GM19468 (cell line): Measurements from ENCODE around the gene KCNQ1.

ENCODE experiments used
- ATAC-seq: cut with Tn5 transposase; IDR thresholded peaks from one replicate; pipeline ENCODE4 v1.9.1; 2021; ENCODE audit warnings: mild to moderate bottlenecking, moderate library complexity, moderate number of reproducible peaks; ENCODE audit not compliant: unreplicated experiment; ENCODE audit errors: extremely low read depth

Gene KCNQ1

GRCh38 chr11:2814751-2815150, 369.9 kb downstream of the KCNQ1 start:
- no peak for ATAC-seq

DNA sequence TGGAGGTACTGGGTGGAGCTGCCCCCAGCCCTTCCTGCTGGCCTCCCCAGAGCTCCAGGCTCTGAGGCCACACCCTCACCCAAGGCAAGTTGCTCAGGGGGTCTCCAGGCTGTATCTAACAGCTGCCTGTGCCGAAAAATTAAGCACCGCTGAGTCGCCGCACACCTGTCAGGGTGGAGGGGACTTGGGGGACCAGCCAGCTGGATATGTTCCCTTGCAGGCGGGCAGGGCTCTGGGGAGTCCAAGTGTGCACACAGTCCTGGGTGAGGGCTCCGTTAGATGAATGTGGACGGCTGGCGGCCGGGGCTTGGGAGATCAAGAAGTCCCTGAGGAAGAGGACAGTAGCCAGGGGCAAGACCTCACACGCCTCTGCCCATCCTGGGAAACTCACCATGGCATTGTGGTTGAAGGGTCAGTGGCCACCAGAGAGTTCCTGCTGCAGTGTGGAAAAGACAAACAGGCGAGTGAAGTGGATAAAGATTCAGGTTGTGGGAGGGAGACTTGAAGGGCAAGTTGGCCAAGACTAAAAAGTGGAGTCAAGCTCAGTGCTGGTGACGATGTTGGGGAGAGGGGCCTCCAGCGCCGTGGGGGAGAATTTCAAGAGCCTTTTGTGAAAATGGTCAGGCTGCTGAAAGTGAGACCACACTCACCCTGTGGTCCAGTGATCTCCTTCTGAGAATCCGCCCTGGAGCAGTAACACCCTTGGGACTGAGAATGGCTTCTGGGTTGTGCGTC, 371.1 kb downstream of the KCNQ1 start:
- no peak for ATAC-seq

- no peak for ATAC-seq
These were observed 371.7 kb downstream of the KCNQ1 start for GRCh38 chr11:2816523-2816922.

GRCh38 chr11:2816941-2817421, 372.2 kb downstream of the KCNQ1 start:
- ATAC-seq = no peak

DNA sequence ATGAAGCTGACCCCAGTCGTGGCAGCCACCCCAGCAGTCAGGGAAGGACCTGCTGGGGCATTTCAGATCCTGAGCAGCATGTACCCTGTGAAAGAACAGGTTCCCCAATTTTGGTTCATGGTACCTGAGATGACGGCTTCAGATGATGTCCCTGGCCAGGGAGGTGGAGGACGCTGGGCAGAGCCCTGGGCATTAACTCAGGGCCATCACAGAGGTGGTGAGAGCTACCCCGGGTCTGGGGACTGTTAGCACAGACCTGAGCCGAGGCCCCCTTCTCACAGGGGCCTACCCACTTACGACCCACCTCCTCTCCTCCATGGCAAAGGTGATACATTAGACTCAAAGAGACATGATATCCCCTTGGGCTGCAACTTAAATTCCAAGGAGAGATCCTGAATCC, 372.6 kb downstream of the KCNQ1 start:
- ATAC-seq = no peak

DNA sequence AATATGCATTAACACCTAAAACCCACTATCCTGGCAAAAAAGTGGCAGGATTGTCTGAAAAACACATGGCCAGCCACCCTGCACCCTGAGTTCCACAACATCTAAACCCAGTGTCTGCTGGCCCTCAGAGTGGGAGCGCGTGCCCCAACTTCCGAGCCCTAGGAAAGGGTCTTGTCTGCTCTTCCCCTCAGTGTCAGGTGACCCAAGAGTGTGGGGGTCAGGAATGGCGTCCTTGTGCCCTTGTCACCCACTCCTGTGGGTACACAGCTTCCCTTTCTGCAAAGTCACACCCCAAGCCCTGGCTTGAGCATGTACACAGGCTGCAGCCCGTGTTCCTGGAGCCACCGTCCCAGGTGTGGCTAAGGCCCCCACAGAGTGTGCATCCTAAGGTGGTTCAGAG, 373.2 kb downstream of the KCNQ1 start:
- ATAC-seq = no peak

GRCh38 chr11:2818503-2818902, 373.7 kb downstream of the KCNQ1 start:
- ATAC-seq = no peak

GRCh38 chr11:2819316-2819715, 374.5 kb downstream of the KCNQ1 start:
- ATAC-seq = no peak

- ATAC-seq = no peak
These were observed 376.2 kb downstream of the KCNQ1 start for GRCh38 chr11:2820976-2821375.

- ATAC-seq = no peak
These were observed 377.1 kb downstream of the KCNQ1 start for GRCh38 chr11:2821891-2822290.

DNA sequence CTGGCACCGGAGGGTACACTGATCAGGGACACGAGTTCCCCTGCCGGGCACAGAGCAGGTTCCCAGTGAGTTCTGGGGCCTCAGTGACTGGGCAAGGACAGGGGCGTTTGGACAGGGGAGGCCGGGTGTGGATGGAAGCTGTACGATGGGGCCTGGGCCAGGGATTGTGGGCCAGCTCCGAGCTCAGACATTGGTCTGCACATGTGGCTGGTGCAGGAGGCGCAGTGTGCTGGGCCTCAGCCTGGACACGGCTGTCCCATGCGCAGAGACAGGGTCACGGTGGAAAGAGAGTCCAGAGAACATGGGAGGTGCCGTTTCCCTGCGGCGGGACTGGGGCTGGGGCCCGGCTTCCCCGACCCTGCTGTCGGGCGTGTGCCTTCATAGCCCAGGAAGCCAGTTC, 380.0 kb downstream of the KCNQ1 start:
- ATAC-seq = no peak

GRCh38 chr11:2825261-2825888, 380.6 kb downstream of the KCNQ1 start:
- no peak for ATAC-seq

- ATAC-seq = no peak
These were observed 381.3 kb downstream of the KCNQ1 start for GRCh38 chr11:2825889-2826678.

- no peak for ATAC-seq
These were observed 381.9 kb downstream of the KCNQ1 start for GRCh38 chr11:2826679-2827056.

DNA sequence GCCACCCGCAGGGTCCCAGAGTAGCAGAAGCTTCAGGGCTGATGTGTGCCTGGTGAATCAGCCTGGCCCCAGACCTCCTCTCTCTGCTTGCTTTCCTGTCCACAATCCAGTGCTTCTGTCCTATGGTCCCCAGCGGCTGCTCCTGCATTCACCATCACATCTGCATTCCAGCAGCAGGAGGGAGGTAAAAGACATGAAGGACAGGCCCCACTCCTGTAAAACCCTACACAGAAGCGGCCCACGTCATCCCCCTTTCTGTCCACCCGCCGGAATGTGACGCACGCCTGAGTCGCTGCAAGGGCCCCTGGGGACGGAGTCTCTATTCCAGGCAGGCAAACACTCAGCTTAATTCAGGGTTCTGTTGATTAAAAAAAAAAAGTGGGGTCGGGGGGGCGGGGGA, 382.4 kb downstream of the KCNQ1 start:
- no peak for ATAC-seq

DNA sequence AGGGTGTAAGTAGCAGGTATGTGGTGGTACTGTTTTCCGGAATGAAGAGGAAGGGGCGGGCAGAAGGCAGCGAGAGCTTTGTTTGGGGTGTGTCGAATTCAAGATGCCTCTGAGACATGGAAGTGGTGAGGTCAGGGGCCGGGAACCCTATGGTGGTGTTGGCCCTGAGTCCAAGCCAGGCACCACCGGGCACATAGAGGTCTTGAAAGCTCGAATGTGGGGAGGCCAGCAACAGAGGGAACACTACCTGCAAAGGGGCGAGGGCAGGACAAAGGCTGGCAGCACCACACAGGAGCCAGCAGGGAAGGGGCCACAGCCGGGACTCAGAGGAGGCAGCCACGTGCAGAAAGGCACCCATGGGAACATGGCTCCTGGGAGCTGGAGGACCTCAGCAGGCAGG, 383.0 kb downstream of the KCNQ1 start:
- no peak for ATAC-seq

DNA sequence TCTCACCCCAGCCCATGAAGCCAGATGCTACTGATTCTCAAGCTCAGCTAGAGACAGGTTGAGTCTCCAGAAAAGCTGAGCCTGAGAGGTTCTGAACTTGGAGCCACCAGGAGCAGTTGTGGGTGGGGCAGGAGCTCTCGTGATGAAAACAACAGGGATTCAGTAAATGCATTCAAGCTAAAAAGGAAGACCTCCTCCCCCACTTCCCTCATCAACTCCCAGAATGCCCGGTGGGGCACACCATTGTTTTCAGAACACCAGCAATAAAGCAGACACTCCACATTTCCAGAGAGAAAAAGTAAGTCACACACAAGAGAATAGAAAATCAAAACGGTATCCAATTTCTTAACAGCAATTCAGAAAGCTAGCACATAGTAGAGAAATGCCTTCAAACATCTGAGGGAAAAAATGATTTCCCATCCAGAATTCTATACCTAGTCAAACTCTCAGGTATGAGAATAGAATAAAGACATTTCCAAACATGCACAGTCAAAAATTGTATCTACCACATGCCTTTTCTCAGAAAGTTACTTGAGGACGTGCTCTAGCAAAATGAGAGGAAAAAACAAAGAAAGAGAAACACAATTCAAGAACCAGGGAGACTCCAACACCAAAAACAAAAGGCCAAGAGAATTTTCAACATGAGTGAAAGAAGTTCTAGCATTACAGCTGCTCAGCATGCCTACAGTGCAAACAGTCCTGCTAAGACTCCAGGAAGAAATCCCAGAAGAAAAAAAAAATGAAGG, 383.9 kb downstream of the KCNQ1 start:
- no peak for ATAC-seq

DNA sequence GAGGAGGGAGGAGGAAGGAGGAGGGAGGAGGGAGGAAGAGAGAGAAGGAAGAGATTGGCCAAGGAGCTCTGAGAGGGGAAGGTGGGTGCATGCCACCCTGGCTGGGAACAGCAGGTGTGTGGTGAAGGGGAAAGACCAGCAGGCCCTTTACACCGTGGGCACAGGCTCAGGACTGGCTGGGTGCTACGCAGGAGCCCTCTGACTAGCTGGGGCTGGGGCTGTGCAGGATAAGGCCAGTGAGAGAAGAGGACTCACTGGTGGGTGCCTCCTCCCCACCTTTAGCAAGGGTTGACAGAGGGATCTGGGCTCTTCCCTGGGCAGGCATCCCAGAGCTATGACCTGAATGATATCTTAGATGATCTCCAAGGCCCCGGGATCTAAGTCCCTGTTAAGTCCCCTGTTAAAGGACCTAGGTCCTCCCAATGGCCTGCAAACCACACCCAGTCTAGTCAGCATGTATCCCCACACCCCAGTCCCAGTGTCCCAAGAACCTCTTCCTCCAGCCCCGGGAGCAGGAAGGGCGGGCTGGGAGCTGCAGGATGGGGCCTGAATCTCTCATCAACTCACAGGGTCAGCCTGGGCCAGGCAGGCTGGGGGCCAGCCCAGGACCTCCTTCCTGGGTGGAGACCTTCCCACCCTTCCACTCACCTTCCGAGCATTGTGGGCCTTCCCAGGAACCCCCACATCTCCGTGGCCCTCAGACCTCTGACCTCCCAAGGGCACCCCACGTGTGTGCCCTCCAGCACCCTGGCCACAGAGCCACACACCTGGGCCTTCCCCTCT, 385.4 kb downstream of the KCNQ1 start:
- ATAC-seq = no peak

GRCh38 chr11:2830886-2831285, 386.1 kb downstream of the KCNQ1 start:
- ATAC-seq = no peak
